HG03457 (cell line): ENCODE data around the gene ZMYM2.

Source experiments
- ATAC-seq: cut with Tn5 transposase; IDR thresholded peaks from one replicate; pipeline ENCODE4 v1.9.1; 2021; ENCODE audit warnings: moderate number of reproducible peaks; ENCODE audit not compliant: unreplicated experiment

The ZMYM2 gene

DNA sequence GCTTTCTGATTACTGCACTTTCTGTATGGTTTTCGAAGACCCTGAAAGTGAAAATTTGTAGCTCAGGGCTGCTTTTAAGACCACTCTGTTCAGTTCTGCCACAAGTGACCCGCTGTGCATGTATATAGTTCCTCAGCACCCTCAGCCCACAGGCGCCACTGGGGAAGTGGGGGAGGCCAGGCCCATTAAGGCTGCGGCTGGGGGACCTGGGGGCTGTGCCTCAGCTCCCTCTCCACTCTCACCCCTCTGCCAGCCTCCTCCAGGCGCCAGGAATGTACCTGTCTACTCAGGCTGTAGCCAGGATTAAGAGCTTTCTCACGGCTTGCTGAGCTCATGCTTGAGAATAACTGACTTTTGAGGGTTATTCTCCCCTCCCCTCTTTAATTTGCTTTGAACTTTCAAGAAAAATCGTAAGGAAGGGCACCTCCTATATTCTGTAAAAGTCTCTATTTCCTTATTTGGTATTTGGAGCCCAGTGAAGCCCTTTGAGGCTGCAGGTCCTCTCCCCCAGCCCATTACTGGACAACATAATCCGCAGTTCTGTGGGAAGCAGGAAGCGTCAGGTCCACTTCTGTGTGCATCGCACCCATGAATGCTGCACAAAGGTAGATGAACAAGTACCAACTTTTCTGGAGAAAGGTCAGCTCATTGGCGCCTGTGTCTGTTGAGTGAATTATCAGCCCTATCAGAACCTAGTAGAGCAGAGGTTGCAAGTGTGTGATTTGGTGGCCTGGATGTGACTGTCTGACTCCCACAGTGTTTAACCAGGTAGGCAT lies 172.7 kb downstream of the ZMYM2 start:
- ATAC-seq: no peak

DNA sequence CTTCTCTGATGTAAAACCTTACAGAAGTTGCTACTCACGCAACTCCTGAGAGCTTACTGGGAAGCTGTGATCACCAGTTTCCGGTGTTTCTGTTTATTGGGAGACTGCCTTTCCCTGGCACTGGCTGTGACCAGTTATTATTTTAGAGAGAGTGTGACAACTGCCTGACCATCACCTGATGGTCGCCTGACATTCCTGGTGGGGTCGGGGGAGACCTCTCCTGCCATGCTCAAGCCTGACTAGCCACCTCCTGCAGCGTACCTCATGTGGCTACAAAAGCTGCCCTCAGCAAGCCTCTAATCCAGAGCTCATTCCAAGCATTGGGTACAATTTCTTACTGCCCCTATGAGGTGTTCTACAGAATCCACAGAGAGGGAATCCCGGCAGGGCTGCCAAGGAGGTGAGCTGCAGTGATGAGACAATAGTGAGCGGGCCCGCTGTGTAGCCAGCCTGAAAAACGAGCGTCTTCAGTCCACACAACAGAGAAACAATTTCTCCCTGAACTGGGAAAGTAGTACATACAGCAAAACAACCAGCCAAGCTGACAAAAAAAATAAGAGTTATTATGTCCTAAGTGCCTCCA lies 173.6 kb downstream of the ZMYM2 start:
- no peak for ATAC-seq

DNA sequence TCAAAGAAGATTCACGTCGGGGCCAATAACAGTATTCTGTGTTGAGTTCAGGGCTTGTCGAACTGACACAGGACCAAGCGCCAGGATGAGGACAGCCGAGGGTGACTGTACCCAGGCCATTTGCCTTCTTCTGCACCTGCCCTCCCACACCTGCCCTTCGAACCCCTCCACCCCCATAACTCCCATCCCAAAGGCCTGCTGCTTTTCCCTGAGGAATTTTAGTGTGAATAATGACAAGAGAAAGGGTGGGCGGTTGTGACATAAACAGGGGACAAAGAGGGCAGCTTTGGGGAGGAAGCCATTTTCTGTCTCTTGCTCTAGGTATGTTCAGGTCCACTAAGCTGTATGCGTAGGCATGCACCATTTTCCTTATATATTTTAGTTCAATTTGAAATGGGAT lies 176.2 kb downstream of the ZMYM2 start:
- ATAC-seq: no peak

DNA sequence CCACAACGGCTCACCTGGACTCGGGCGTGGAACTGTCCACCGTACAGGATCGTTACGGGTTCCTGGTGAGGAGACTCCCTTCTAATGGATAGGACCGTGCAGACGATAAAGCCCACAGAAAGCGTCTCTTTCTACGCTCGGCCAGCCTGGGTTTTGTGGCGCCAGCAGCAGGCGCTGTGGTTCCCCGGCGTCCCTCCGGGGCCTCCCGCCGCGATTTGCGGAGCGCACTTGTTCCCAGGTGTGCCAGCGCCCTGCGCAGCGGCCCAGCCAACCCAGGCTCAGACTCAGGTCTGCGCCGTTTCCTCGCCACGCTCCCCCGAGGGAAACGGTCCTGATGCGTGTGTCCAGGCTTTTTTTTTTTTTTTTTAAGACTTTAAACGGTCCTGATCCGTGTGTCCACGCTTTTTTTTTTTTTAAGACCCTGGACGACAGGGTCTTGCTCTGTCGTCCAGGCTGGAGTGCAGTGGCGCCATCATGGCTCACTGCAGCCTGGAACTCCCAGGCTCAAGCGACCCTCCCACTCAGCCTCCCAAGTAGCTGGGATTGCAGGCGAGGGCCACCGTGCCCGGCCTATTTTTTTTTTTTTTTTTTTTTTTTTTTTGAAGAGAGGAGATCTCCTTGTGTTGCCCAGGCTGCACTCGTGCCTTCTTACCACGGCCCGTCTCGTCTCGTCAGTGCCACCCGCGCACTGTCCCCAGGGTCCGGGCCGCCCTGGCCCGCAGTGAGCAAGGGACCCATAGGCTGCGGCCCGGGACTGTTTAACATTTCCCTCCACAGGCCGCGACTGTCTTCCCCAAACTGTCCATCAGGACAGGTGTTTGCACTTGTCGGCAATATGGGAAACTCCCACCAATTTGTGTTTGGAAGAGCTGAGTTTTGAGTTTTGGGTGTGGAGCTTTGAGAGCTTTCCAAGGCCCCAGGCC lies 178.5 kb downstream of the ZMYM2 start:
- ATAC-seq: no peak

DNA sequence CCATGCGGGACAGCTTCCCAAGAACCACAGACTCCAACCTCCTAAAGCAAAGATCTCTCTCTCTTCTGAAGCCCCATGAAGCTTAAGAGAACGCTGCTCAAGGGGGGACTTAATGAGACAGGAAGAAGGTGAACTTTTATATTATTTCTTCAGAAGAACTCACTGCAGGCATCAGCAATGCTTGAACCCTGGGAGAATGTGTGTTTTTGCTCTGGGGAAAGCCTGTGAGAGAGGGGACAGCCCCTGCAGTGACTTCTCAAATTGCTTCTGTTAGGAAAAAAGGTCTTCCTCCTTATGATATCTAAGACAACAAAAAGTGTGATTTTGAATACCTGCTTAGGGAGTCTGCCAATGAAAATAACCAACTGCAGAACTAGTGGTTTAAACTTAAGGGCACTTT lies 179.3 kb downstream of the ZMYM2 start:
- no peak for ATAC-seq

DNA sequence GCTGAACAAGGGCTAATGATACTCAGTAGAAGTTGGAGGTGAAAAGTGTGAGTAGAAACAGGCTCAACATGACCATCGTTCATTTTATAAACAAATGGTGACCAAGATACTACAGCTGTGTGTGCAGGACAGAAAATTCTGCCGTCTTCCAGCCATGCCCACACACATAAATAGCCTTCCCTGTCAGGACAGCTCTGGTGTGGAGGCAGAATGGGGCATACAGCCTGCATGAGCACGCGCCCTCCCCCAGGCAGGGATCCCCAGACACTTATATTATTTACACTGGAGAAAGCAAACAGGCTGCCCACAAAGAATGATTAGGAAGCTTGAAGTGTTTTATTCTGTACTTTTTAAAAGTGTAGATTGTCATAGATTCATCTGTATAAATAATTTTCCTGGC lies 182.0 kb downstream of the ZMYM2 start:
- no peak for ATAC-seq
